RWPE1 (cell line): Measurements from ENCODE around the gene SKA3.

Source experiments
- CTCF ChIA-PET: fragments of 350-600 bp; sonication (Branson Sonifier 250); formaldehyde crosslinking; extraction: SDS; loops from one replicate; lab custom pipeline; 2021; lab: Yijun Ruan, JAX
- POLR2A ChIA-PET: fragments of 400-600 bp; formaldehyde crosslinking; extraction: SDS; loops from one replicate; lab custom pipeline; 2020; ENCODE audit warnings: antibody characterized with exemption; ENCODE audit not compliant: low non-redundant PET; lab: Yijun Ruan, JAX
- DNase-seq: peaks from one replicate; pipeline ENCODE4 v3.0.0; 2012; ENCODE audit warnings: low spot score
- H3K27ac ChIP-seq: fragments of 450-650 bp; 2 replicates; pipeline ENCODE4 v1.5.1; 2017
- CTCF ChIP-seq: fragments of 450-650 bp; conservative IDR thresholded peaks from 2 replicates; pipeline ENCODE4 v1.5.1; 2017; ENCODE audit warnings: low read depth, mild to moderate bottlenecking

SKA3 gene

GRCh38 chr13:21124852-21125251 lies 51.5 kb downstream of the SKA3 start:
- H3K27ac ChIP-seq = no peak overlapping the region
- no peak for TF ChIP-seq CTCF
- ChIA-PET POLR2A (no interaction called here), CTCF (interaction anchor here (0.6 kb wide), 1 partner anchor 156 kb away, joined by 3 read pairs; no protein-coding TSS in a partner anchor)
- no peak for DNase-seq

GRCh38 chr13:21123956-21124355 lies 52.4 kb downstream of the SKA3 start:
- ChIA-PET CTCF (no interaction called here), POLR2A (no interaction called here)

GRCh38 chr13:21121616-21122015 lies 54.7 kb downstream of the SKA3 start:
- no peak for DNase-seq
- no peak for TF ChIP-seq CTCF
- no peak overlapping the region for H3K27ac ChIP-seq
- POLR2A ChIA-PET = no interaction called here
- CTCF ChIA-PET = no interaction called here

More at GRCh38 chr13:21123956-21124355, 52.4 kb downstream of the SKA3 start:
- TF ChIP-seq CTCF = no peak
- no peak overlapping the region for H3K27ac ChIP-seq
- no peak for DNase-seq

- ChIA-PET CTCF (no interaction called here), POLR2A (no interaction called here)
- no peak overlapping the region for H3K27ac ChIP-seq
- no peak for TF ChIP-seq CTCF
- DNase-seq = no peak
These were observed 56.2 kb downstream of the SKA3 start for GRCh38 chr13:21120191-21120590.

- H3K27ac ChIP-seq = no peak overlapping the region
- DNase-seq = no peak
- no peak for TF ChIP-seq CTCF
- ChIA-PET CTCF (no interaction called here), POLR2A (no interaction called here)
These were observed 56.8 kb downstream of the SKA3 start for GRCh38 chr13:21119526-21119925.

- TF ChIP-seq CTCF = no peak
- no peak for DNase-seq
- no peak overlapping the region for H3K27ac ChIP-seq
- ChIA-PET POLR2A (no interaction called here), CTCF (no interaction called here)
These were observed 58.2 kb downstream of the SKA3 start for GRCh38 chr13:21118180-21118579.
